NCI-H1092 (cell line): ENCODE measurements around the gene NPIPB8.
"Not testable (repeated sequence)": the region's sequence is repeated elsewhere in the genome, so short reads cannot be mapped to it uniquely, and the experiment has no call there.

Experiments used
- DNase-seq: peaks from one replicate; lab custom pipeline; 2025; lab: John Stamatoyannopoulos, UW

Gene NPIPB8

GRCh38 chr16:28607116-28607623 lies 30.7 kb upstream of the NPIPB8 start:
- DNase-seq: no peak

GRCh38 chr16:28607681-28608495 lies 30.0 kb upstream of the NPIPB8 start:
- not testable (repeated sequence) for DNase-seq

- not testable (repeated sequence) for DNase-seq
Measured at GRCh38 chr16:28608496-28608808, 29.4 kb upstream of the NPIPB8 start.

GRCh38 chr16:28608867-28609596 lies 28.8 kb upstream of the NPIPB8 start:
- DNase-seq: not testable (repeated sequence)

- no peak for DNase-seq
Measured at GRCh38 chr16:28609631-28610594, 28.0 kb upstream of the NPIPB8 start, which contains the start of gene SULT1A1. Gene SULT1A1, minus strand, starts transcription at chr16:28610044. Its CDS starts 1,189 bp downstream, at chr16:28608855.

- DNase-seq: no peak
Measured at GRCh38 chr16:28610595-28611191, 27.2 kb upstream of the NPIPB8 start.

GRCh38 chr16:28612359-28613280 lies 25.2 kb upstream of the NPIPB8 start:
- not testable (repeated sequence) for DNase-seq

- not testable (repeated sequence) for DNase-seq
Measured at GRCh38 chr16:28613912-28614311, 24.0 kb upstream of the NPIPB8 start.

GRCh38 chr16:28614561-28614960 lies 23.3 kb upstream of the NPIPB8 start:
- not testable (repeated sequence) for DNase-seq

GRCh38 chr16:28615486-28616223 lies 22.2 kb upstream of the NPIPB8 start:
- DNase-seq: peak; percentile 4

- DNase-seq: not testable (repeated sequence)
Measured at GRCh38 chr16:28616224-28616577, 21.7 kb upstream of the NPIPB8 start.

GRCh38 chr16:28616636-28617035 lies 21.2 kb upstream of the NPIPB8 start:
- DNase-seq: no peak

GRCh38 chr16:28617874-28618273 lies 20.0 kb upstream of the NPIPB8 start:
- no peak for DNase-seq

GRCh38 chr16:28620316-28620715 lies 17.5 kb upstream of the NPIPB8 start:
- DNase-seq: not testable (repeated sequence)

GRCh38 chr16:28621481-28622155 lies 16.2 kb upstream of the NPIPB8 start:
- no peak for DNase-seq

- DNase-seq: not testable (repeated sequence)
Measured at GRCh38 chr16:28622532-28623171, 15.2 kb upstream of the NPIPB8 start.

- DNase-seq: peak; percentile 77
Measured at GRCh38 chr16:28623172-28623711, 14.6 kb upstream of the NPIPB8 start.

- DNase-seq: not testable (repeated sequence)
Measured at GRCh38 chr16:28630905-28631304, 7.0 kb upstream of the NPIPB8 start.
